CD4-positive, alpha-beta T cell treated with Interleukin-10 for 1 hour (primary cell): ENCODE data around the gene PLPP1.

Experiments
- DNase-seq: peaks from one replicate; pipeline ENCODE4 v3.0.0-alpha.2; 2020

PLPP1 gene

DNA sequence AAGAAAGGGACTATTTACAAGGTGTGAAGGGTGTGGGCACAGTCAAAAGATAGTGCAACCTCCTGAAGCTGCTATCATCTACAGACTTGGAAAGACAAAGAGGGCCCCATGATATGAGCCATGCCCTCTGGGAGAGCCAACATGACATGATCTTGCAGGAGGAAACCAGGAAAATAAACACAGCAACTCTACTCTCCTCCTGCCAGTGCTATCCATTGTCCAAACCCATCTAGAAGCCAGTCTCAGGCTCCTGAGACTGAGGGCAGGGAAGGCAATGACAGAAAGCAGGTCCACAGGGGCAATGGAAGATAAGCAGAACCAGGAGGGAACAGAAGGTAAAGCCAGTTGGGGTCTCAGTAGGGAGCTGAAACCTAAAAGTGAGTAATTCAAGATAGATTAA lies 37.1 kb downstream of the PLPP1 start:
- no peak for DNase-seq

DNA sequence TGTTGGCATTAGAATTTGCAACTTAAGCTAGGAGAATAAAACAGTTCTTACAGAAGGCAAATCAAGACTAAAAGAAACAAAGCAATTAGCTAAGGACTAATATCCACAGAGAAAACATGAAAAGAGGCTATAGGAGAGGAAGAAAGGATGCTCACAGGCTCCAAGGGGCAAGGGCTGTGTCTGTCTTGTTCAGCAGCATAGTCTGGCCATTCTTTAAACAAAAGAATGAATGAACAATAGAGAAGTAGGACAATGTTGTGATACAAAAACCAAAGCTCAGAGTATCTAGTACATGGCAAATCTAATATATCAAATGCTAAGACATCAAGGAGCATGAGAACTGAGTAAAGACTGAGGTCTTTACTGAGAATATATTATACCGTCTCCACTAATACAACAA lies 39.5 kb downstream of the PLPP1 start:
- no peak for DNase-seq

DNA sequence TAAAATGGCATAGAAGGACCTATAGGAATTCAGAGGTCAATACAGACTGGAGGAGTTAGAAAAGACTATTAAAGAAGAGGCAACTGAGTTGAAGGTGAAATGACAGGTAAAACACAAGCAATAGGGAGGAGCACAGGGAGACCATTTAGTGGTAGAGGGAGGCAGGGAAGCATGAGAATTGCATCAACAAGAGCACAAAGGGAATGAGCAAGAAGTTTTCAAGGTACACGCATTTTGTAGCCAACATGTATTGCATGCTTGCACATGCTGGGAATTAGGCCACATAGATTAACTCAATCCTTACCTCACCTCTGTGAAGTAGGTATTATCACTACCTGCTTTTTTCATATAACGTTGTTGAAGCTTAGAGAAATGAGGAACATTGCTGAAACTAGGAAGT lies 42.3 kb downstream of the PLPP1 start:
- DNase-seq, result no peak

DNA sequence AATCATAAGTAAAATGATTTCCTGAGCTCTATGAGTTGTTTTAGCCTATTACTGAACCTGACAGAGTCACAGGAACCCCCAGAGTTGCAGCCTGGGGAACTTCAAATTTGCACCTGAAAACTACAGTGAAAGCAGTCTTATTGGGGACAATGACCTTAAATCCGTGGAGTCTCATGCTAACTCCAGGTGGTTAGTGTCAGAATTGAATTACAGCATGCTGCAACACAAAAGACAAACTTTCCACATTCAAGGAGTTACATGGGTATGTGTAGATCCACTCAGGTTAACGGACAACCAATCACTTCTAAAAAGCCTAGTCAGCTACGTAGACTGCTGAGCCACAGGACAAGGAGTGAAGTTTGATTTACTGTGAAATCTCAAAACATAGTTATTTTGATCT lies 49.7 kb downstream of the PLPP1 start:
- no peak for DNase-seq

DNA sequence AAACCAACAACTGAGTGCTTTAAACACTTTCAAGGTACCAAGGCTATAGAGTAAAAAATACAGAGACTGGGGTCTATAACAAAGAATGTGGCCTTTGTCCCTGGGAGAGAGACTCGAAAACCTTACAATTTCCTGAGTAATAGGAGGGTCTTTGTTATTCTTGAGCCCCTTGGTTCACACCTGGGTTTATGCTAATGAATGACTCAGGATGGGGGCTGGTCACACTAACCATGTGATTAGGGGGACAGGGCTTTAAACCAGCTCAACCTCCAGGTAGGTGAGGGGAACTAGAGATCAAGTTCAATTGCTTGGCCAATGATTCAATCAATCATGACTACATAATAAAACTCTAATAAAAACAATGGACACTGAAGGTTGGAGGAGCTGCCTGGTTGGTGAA lies 50.2 kb downstream of the PLPP1 start:
- DNase-seq, result no peak

DNA sequence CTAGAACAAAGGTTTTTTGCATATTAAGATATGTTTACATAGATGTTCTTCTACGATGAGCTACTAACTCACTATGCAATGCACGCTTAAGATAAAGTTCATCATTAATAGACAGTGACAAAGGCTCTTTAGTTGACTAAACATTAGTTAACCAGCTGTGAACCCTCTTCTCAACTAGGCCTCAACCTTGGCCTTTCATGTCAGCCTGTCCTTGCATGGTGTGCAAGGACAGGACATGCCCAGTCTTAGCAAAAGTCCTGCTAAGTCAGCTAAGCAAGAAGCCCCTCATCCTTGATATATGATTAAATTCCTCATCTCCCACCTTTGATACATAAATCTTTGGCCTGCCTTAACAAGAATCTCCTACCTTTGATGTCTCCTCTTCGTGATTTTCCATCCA lies 50.9 kb downstream of the PLPP1 start:
- DNase-seq, result no peak

DNA sequence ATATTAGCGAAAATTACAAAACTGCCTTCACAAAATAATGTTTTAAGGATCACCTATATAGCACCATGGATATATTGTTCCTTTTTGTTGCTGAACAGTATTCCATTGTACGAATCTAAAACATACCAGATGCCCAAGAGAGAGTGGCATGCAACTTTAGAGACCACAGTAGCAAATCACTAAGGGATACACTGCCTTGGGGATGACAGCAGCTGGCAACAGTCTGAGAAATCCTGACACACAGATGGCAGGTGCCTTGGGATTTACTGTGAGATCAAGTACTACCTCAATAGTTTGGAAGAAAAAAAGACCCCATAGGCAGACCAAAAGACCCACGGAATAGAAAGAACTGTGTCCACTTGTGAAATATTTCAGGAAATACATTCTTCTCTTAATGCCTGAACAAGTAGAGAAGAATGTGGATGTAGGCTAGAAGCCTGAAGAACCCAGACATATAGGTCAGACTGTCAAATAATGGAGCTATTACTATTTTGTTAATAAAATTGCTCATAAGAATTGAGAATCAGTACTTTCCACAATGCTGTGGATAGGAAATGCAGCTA lies 53.4 kb downstream of the PLPP1 start:
- DNase-seq, result no peak

DNA sequence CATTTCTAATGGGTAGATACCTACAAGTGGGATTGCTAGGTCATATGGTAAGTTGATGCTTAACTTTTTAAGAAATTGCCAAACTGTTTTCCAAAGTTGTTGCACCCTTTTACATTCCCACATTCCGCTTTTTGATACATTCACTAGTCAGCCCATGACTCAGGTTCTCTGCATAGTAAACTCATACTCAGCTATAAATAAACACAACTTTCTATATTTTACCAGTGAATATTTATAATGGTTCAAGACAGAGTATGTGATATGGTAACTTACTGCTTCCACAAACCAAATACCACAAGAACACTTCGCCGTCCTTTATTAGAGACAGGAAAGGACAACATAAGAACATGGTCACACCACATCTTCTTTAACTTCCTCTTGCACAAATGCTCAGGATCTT lies 54.0 kb downstream of the PLPP1 start:
- no peak for DNase-seq

DNA sequence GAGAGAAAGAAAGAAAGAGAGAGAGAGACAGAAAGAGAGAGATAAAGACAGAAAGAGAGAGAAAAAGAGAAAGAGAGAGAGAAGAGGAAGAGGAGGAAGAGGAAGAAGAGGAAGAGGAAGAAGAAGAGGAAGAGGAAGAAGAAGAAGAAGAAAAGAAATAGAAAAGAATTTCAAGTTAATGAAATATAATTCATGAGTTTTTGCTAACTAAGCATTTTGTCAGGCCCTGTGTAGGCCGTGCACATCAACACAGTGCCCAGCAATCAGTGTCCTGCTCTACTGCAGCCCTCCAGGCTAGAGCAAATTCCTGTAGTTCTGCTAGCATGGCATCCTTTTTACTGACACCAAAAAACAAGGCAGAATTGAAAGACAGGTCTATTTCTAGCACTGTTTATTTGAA lies 62.1 kb downstream of the PLPP1 start:
- DNase-seq, result no peak

DNA sequence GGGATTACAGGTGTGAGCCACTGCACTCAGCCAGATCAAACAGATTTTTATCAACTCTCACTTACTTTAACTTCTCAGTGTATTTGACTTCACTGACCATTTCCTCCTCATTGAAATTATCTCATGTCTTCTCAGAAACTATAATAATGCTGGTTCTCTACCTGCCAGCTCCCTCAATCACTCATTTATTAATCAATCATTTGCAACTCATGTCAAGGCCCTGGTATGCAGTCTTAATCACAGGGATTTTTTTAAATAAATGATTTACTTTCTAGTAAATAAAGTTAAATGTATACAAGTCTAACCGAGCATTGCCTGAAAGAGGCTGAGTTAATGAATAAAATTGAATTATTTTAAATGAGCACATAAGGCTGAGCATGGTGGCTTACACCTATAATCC lies 63.3 kb downstream of the PLPP1 start:
- DNase-seq, result no peak

DNA sequence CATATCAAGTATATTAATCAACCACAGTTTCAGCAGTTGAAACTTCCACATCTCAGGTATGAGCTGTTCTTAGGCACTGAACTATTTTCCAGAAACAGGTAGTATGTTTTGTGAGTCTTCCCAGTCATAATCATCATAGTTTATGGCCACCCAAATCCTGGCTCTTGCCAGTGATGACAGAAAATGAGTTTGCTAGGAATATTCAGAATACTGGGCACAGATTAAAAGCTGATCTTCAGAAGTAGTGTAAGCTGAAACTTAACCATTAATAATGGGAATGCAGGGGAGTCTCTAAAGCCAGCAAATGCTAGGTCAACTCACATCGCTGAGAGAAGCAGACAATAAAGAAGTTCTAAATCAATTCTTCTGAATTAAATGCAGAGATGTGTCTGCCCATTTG lies 64.5 kb downstream of the PLPP1 start:
- DNase-seq, result no peak

DNA sequence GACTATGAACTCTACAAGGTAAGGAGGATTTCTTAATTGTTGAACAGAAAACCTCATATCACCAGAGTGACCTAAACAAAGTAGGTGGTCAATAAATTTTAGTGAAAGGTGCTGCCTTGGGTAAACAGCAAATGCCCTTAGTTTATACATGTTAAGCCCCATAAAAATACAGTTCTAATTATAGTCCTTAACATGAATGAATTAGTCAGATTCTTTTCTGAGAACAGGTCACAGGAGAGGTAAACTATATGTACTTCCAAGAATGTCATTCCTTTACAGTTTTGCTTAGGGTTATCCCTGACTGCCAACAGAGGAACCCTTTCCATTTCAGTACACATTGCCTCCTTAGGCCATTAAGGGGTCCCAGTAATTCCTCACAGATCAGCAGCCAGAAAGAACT lies 64.9 kb downstream of the PLPP1 start:
- DNase-seq, result no peak

DNA sequence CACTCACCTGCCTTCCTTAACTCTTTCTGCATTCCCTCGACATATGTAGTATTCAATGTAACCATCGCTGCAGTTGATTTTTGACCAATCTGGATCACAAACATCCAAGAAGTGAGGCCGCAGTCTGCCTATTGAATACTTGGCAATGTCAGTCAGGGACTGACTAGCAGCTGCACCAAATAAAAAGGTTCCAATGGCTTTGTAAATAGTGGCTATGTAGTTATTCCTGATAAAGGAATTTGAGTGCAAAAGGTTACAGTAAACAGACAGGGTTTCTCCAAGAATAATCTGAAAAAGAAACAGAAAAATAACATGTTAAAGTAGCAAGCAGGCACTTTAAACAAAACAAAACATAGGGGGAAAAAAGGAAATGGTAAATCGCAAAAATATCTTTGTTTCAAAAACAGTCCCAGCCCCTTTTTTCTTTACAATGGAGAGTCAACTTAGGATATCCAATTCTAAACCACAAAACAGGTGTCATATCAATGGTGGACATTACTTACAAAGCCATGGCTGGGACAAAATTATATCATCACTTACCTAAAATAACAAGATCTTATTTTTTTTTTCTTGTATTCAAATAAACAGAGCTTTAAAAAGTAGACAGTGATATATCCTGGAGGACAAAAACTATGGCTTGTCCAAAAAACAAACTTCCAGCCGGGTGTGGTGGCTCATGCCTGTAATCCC lies 66.8 kb downstream of the PLPP1 start:
- no peak for DNase-seq

DNA sequence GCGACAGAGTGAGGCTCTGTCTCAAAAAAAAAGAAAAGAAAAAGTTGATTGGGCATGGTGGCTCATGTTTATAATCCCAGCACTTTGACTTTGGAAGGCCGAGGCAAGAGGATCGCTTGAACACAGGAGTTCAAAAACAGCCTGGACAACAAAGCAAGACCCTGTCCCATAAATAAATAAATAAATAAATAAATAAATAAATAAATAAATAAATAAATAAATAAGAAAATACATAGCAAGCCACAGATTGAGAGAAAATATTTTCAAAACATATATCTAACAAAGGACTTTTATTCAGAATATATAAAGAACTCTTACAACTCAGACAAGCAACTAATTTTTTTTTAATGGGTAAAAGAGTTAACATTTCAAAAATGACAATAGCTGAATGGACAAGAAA lies 71.2 kb downstream of the PLPP1 start:
- DNase-seq, result no peak

DNA sequence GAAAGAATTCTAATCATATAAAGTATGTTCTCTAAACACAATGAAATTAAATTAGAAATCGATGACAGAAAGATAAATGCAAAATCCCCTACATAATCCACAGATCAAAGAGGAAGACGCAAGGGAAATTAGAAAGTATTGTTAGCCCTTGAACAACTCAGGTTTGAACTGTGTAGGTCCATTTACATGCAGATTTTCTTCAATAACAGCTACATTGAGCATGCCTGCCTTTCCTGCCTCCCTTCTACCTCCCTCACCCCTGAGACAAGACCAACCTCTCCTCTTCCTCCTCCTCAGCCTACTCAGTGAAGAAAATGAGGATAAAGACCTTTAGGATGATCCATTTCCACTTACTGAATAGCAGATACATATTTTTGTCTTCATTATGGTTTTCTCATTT lies 75.2 kb downstream of the PLPP1 start:
- no peak for DNase-seq

DNA sequence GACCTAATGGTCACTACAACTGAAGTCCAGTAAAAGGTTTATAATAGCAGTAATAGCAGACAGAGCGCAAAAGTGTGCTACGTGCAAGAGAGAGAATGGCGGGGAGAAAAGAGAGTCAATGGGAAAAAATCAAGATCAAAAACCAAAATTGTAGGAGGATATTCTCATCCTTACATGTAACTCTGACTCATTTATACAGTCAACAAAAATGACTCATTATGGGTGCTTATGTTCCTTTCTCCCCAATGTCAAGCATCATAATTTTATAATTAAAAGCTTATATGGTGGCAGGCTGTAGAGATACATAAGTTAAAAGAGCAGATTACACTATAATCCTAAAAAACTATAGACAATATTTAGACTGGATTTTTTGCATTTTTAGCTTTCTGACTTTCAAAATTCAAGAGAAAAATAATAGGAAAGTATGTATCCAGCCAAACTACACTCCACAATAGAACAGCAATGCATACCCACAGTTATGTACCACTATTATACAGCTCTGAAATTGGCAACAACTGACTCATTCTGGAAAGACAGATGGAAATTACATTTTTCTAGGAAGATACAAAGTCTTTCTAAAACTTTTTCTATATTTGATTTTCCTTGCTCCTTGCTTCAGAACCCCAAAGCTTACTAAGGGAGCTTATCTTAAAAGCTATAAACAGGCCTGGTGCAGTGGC lies 78.4 kb downstream of the PLPP1 start:
- DNase-seq, result no peak

DNA sequence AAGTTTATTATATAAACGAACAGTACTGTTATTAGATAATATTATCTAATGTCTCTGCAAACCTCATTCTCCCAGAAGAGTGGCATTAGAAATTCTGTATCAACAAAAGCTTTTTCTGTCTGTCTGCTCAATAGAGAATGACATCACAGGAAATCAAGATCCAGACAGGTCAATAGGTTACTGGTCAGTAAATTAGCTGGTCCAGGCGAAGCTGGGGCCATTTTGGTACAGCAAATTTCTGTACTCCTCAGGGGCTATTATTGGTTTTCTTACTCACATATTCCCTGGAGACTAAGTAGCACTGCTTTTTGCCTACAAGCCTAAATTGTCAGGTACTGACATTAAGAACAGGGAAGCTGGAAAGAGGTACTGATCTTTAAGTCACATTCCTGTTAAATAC lies 80.5 kb downstream of the PLPP1 start:
- DNase-seq, result no peak

DNA sequence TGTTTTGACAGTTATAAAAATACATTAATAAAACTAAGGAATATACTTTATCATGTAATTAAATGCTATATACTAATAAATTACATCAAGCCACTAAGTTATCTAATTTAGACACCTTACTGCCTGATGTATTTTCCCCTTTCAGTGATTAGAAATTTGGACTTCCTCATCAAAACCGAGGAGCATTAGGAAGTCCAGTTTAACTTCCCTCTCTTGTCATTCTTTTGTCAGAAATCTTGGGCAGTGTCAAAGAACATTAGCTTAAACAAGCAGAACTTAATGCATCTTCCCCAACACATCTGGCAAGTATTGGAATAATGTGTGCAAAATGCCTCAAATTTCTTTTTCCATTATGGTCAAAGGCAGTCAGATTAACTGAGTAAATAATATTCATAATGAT lies 81.6 kb downstream of the PLPP1 start:
- no peak for DNase-seq

DNA sequence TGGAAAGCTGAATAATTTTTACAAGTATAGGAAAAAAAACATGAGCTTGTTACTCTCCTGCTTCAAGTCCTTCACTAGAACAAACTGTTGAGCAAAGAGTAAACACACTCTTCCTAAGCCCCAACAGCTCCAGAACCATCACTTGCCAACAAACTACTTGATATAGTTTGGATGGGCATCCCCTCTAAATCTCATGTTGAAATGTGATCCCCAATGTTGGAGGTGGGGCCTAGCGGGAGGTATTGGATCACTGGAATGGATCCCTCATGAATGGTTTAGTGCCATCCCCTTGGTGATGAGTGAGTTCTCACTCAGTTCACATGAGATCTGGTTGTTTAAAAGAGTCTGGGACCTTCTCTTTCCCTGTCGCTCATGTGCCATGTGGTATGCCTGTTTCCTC lies 82.8 kb downstream of the PLPP1 start:
- no peak for DNase-seq

DNA sequence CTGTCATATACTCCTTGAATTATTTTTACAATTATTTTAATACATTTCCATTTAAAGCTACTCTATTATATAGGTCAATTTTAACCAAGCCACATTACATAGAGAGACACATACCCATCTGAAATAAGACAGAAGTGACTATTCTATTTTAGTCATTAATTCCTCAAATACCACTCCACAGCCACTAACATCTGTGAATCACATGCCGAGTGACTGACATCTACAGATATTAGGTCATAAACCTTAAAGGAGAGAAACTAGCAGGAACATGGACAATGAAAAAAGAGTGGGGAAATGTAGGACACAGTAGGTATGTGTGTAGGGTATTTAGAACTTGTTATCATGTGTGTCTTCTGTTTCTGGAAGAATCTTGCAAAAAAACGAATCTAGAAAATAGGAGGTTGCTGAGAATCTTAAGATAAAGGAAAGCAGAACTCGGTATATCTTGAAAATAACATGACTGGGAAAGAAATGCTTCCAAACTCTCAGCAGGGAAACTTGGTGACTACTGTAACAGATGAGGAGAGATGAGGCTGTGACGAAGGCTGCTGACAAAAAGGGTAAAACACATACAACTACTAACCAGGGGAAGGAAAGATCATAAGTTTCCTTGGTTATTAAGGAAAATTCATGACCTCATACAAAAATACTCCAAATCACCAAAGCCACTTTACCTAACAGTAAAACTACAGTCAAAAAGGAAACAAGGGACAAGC lies 84.6 kb downstream of the PLPP1 start:
- DNase-seq, result no peak

DNA sequence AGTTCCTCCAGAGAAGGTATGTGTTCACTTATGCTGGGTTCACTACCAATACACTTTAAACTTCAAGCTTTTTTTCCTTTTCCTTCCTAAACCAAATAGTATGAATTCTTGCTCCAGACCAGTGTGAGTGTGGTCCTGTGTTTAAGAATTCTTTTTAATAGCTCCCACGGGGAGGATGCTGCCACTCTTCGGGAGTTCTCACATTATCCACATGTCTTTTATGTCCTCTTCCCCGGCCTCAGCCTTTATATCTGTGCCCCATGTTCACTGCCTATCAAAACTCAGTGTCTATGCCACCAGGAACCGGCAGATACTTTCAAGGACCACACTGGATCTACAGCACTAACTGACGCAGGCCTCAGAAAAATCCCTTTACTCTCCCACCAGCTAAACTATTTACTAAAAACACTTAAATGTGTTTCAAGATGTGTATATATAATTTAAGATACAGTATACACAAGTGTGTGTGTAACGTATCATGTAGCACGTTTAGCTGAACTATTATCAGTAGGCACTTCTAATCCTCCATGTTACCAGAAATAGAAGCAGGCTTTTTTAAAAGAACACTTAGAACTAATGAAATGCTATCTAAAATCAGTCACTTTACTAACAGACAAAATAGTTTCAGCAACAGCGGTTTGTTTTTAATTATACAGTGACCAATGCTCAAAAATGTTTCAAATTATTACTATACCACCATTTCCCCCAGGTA lies 88.0 kb downstream of the PLPP1 start:
- DNase-seq, result no peak

DNA sequence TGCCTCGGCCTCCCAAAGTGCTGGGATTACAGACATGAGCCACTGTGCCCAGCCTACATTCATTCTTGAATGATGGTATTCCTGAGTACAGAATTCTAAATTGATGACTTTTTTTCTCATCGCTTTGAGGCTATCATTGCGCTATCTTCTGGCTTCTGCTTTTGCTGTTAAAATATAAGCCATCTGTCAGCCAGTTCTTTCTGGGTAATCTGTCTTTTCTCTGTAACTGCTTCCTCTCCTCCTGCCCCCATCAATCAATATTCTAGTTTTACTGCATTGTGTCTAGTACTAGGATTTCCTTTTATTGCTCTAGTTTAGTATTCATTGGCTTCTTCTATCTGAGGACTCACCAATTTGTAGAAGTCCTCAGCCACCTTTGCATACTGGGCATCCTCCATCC lies 89.0 kb downstream of the PLPP1 start:
- no peak for DNase-seq

DNA sequence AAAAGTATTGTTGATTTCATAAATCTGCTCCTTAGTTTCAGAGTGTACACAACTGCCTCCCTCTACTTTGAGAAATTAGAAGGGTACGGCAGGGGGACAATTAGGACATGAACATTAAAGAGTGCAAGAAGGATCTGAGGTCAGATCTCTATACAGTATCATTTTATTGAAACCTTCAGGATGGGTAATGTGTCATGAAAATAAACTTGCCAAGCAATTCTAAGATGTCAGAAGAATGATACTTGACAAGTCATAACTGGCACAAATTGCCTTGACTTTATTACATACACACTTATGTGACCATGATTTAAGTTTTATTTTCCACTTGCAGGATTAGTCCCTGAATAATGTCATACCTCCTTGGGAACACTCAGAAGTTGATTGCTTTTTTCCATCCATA lies 92.8 kb downstream of the PLPP1 start:
- DNase-seq, result no peak
